HG03439 (cell line): ENCODE results near the gene TSC22D4.

ENCODE experiments used
- ATAC-seq: cut with Tn5 transposase; IDR thresholded peaks from one replicate; pipeline ENCODE4 v1.9.1; 2021; ENCODE audit warnings: mild to moderate bottlenecking, moderate library complexity; ENCODE audit not compliant: unreplicated experiment

TSC22D4 gene

GRCh38 chr7:100430493-100431285 is 48.3 kb downstream of the TSC22D4 start:
- no peak for ATAC-seq

- ATAC-seq, result peak; percentile 36
These were observed 49.1 kb downstream of the TSC22D4 start, which contains the start of gene MEPCE for GRCh38 chr7:100429637-100430492. TSS of gene MEPCE (plus strand) at chr7:100429831. CDS start at chr7:100430019, 188 bp downstream.

- ATAC-seq, result peak; percentile 47
These were observed 49.9 kb downstream of the TSC22D4 start for GRCh38 chr7:100428967-100429636.

GRCh38 chr7:100428199-100428966 is 50.6 kb downstream of the TSC22D4 start, which contains the start of gene ZCWPW1:
TSS of gene ZCWPW1 (minus strand) at chr7:100428703. CDS start at chr7:100420649, 8,054 bp downstream.
- peak; percentile 47 for ATAC-seq

- ATAC-seq, result no peak
These were observed 51.2 kb downstream of the TSC22D4 start for GRCh38 chr7:100427762-100428198.

GRCh38 chr7:100426516-100426915 is 52.5 kb downstream of the TSC22D4 start:
- ATAC-seq, result no peak

- ATAC-seq, result no peak
These were observed 53.7 kb downstream of the TSC22D4 start for GRCh38 chr7:100425347-100425746.

- no peak for ATAC-seq
These were observed 55.7 kb downstream of the TSC22D4 start for GRCh38 chr7:100423315-100423714.

GRCh38 chr7:100419660-100420226 is 59.3 kb downstream of the TSC22D4 start:
- no peak for ATAC-seq

- no peak for ATAC-seq
These were observed 59.9 kb downstream of the TSC22D4 start for GRCh38 chr7:100418930-100419659.
